ENCODE results near the gene ACY1.

The ACY1 gene

GRCh38 chr3:51975852-51976549, 7.3 kb upstream of the ACY1 start:
- peaks cover 3% of the 10 kb centered on the region for H3K36me3 Mint-ChIP-seq (ENCODE audit: low read depth)
- no peak overlapping the region for H3K27ac Mint-ChIP-seq
- H3K4me3 Mint-ChIP-seq, result peak overlapping the region; percentile 87
- TF ChIP-seq CTCF (IDR thresholded peaks at IDR 0.05), result peak; percentile 17
- peaks cover 49% of the 10 kb centered on the region for H3K4me1 Mint-ChIP-seq
- H3K27me3 Mint-ChIP-seq (ENCODE audit: low read depth, poor library complexity), result peaks cover 2% of the 10 kb centered on the region
- peak; percentile 84 for DNase-seq
- H3K9me3 Mint-ChIP-seq, result no peaks in the 10 kb centered on the region

DNA sequence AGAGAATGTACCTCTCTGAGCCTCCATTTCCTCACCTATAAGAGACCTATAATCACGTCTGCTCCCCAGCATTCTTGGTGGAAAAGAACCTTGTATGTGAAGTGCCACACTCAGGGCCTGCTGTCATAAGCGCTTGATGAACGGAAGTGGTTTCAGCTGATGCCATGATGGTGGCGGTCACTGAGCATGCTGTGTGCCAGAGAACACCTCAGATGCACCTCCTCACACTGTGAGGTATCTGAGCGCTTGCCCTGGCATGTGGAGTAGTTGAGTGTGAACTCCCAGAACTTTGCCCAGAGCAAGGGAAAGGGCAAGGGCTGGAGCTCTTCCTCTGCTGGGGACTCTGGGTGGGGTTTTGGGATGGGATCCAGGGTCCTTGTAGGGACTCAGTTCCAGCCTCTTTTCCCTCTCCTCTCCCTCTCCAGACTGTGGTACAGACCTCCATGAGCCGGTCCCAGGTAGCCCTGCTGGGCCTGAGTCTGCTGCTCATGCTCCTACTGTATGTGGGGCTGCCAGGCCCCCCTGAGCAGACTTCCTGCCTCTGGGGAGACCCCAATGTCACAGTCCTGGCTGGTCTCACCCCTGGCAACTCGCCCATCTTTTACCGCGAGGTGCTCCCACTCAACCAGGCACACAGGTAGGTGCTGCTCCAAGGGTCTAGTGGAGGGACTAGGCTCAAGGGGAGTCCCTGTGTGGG, 5.7 kb upstream of the ACY1 start:
- H3K36me3 Mint-ChIP-seq (ENCODE audit: low read depth), result peaks cover 7% of the 10 kb centered on the region
- H3K27me3 Mint-ChIP-seq (ENCODE audit: low read depth, poor library complexity), result peaks cover 2% of the 10 kb centered on the region
- H3K9me3 Mint-ChIP-seq, result no peaks in the 10 kb centered on the region
- no peak overlapping the region for H3K27ac Mint-ChIP-seq
- H3K4me3 Mint-ChIP-seq, result no peak overlapping the region
- H3K4me1 Mint-ChIP-seq, result peaks cover 55% of the 10 kb centered on the region
- no peak for TF ChIP-seq CTCF (IDR thresholded peaks at IDR 0.05)
- no peak for DNase-seq

GRCh38 chr3:51978143-51978502, 5.2 kb upstream of the ACY1 start:
- H3K27me3 Mint-ChIP-seq (ENCODE audit: low read depth, poor library complexity), result peaks cover 2% of the 10 kb centered on the region

DNA sequence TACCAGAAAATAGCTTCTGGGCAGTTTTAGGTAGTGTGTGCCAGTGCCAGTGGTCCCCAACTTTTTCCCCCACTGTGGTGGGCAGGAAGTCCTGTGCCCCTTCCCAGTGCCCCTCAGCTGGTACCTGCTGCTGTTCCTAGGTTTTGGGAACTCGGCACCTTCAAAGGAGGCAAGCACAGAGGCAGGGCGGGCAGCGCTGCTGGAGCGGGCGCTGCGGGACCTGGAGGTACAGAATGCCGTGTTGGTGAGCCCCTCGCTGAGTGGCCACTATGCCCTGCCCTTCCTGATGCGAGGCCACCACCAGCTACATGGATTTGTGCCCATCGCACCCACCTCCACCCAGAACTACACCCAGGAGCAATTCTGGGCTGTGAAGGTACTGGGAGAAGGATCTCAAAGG, 3.1 kb upstream of the ACY1 start:
- Mint-ChIP-seq H3K36me3 (ENCODE audit: low read depth) (peaks cover 7% of the 10 kb centered on the region), H3K4me3 (no peak overlapping the region), H3K27ac (no peak overlapping the region), H3K27me3 (ENCODE audit: low read depth, poor library complexity) (no peaks in the 10 kb centered on the region), H3K4me1 (peaks cover 64% of the 10 kb centered on the region), H3K9me3 (no peaks in the 10 kb centered on the region)
- DNase-seq, result no peak
- no peak for TF ChIP-seq CTCF (IDR thresholded peaks at IDR 0.05)

More at GRCh38 chr3:51978143-51978502, 5.2 kb upstream of the ACY1 start:
- TF ChIP-seq CTCF (IDR thresholded peaks at IDR 0.05), result no peak
- Mint-ChIP-seq H3K36me3 (ENCODE audit: low read depth) (peaks cover 7% of the 10 kb centered on the region), H3K4me3 (no peak overlapping the region), H3K27ac (no peak overlapping the region), H3K9me3 (no peaks in the 10 kb centered on the region), H3K4me1 (peaks cover 59% of the 10 kb centered on the region)
- DNase-seq, result no peak

DNA sequence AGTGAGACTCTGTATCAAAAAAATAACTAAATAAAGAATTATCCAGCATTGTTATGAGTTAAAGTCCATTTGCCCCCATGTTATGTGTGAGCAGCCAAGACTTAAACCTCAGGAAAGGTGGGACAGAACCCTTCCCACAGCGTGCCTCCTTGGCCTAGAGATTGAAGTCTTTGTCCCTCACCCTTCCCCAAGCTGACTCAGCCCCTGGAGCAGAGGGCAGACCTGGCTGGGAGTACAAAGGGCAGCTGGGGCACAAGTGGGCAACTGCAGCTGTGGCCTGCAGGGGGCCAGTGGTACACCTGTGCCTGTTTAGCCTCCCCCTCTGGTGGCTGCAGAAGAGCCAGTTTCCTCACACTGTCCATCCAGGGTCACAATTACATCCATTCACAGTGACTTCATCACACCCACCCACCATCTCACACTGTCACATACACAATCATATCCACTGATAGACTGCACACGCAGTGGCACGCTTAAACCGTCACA, 940 bp upstream of the ACY1 start:
- no peak for DNase-seq
- TF ChIP-seq CTCF (IDR thresholded peaks at IDR 0.05), result peak; percentile 42
- no peaks in the 10 kb centered on the region for H3K27me3 Mint-ChIP-seq (ENCODE audit: low read depth, poor library complexity)
- H3K4me3 Mint-ChIP-seq, result peak overlapping the region; percentile 88
- peak overlapping the region; percentile 99 for H3K27ac Mint-ChIP-seq
- H3K36me3 Mint-ChIP-seq (ENCODE audit: low read depth), result peaks cover 7% of the 10 kb centered on the region
- H3K4me1 Mint-ChIP-seq, result peaks cover 48% of the 10 kb centered on the region
- H3K9me3 Mint-ChIP-seq, result no peaks in the 10 kb centered on the region

Data from nephron progenitor cell (in vitro differentiated cells).